Inferior parietal cortex (tissue), 1 donor: ENCODE results near the gene PTPRN2.

ENCODE experiments used
- DNase-seq: peaks from one replicate; pipeline ENCODE4 v3.0.0-alpha.2; 2016; ENCODE audit errors: extremely low spot score

Gene PTPRN2

DNA sequence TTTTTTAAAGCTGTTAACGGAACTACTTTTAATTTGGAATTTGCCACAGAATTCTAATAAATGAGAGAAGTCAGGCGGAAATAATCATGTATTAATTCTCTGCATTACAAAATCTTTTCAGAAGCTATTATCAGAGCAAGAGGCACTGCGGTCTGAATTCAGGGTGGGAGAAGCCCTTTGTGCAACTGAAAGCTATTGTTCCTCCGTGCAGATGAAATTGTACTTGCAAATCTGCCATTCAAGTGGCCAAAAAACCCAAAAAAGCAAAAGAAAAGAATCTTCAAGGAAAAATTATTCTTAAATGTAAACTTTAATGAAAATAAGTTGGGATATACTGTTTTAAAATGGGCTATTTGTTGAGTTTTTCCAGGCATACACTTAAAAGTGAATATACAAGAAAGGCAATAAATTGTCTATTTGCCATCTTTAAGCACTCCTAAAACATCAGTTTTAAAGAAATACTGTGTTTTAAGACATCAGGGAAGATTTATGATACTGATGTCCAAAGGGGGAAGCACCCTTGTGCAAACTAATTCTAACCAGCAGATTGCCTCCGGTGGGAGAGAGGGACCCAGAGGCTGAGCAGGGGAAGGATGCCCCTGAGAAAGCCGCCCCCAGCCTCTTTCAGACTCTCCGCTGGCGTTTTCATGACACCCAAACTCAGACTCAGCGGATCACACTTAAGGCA, 899.6 kb downstream of the PTPRN2 start:
- no peak for DNase-seq

DNA sequence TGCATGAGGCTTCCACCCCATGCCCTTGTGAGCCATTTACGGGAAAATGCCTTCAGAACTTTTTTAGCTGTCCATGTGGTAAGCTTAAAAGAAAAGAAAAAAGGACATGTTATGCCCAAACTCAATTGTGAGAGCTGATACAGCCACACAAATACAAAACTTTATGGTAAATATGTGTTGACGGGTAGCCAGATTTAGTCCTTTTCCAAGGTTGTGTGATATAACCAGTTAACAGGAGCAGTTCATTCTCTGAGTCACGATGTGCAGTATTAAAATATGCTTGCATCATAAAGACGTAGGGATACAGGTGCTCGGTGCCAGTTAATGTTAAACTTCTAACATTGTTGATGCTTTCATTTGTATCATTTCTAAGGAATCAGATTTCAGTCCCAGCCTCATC, 900.5 kb downstream of the PTPRN2 start:
- DNase-seq = no peak

DNA sequence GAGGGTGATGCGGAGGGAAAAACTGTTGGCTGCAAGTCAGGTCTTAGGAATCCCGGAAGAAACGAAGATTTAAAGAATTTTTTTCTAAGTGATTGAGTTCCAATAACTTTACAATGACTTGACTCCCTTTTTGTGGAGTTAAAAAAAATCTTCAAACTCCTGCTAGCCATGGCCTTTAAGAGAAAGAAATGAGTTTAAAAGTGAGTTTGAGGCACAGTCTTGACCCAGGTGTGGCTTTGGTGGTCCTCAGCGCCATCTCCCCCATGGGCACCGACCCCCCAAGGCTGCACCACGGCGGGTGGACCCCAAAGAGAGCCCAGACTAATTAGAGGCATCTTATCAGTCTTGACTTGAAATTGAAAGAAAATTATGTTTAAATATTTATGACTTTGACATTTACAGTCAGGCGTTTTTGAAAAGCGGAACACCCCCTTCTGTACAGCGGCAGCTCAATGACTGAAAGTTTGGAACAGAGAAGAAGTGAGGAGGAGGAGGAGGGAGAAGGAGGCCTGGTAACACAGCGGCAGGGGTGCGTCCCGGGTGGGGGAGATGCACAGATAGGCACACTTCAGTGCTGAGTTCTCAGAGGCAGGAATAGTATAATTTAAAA, 901.2 kb downstream of the PTPRN2 start:
- DNase-seq = no peak

DNA sequence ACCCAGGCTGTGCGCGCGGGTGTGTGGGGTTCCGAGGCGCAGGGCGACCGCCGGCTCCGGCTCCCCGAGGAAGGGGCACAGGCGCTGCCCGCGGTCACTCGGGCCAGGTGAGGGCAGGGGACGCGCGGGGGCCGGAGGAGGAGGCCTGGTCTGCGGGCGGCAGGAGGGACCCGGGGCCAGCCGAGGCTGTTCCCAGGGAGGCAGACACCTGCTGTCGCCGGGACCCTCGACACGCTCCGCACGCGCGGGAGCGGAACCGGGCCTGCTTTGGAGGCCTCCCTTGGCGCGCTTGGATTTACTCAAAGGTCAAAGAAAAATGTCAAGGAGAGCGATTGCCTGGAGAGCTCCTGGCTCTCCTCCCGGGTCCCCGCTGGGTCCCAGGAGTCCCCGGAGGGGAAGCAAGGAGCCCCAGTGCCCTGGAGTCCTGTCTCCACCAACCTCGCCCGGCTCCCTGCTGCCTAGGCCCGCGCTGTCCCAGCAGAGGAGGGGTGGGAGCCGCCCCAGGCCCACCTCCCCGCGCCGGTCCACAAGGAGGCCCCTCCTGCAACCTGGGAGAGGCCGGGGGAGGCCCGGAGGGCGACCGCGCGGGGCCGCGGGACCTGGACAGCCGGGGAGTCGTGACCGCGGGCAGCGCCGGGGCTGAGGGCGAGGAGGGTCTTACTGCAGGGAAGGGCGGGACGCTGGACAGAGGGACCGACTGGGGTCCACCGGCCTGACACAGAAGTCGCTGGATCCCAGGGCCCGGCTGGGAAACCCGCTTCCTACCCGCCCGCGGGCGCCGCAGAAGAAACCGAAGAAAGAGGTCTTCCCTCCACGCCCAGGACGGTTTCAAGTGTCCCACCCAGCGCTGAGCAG, 902.0 kb downstream of the PTPRN2 start:
- DNase-seq = no peak

DNA sequence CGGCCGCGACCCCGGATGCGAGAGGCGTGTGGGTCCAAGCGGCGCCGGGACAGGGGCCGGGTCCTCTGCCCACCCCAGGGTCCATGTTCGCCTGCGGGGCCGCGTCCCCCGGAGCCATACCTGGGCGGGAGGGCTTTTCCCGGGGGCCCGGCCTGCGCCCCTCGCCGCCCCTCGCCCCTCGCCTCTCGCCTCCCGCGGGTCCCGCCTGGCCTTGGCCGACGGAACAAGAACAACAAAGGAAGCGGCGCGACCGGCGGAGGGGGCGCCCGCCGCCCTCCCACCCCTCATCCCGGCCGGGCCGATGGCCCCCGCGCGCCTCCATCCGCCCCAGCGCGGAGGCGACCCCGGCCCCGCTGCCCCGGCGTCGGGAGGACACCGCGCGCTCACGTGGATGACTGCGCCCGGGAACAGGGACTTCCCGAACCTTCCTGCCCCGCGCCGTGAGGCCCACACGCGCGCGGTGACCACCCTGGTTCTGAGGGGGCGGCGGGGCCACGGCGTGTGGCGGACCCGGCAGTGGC, 902.7 kb downstream of the PTPRN2 start:
- no peak for DNase-seq

DNA sequence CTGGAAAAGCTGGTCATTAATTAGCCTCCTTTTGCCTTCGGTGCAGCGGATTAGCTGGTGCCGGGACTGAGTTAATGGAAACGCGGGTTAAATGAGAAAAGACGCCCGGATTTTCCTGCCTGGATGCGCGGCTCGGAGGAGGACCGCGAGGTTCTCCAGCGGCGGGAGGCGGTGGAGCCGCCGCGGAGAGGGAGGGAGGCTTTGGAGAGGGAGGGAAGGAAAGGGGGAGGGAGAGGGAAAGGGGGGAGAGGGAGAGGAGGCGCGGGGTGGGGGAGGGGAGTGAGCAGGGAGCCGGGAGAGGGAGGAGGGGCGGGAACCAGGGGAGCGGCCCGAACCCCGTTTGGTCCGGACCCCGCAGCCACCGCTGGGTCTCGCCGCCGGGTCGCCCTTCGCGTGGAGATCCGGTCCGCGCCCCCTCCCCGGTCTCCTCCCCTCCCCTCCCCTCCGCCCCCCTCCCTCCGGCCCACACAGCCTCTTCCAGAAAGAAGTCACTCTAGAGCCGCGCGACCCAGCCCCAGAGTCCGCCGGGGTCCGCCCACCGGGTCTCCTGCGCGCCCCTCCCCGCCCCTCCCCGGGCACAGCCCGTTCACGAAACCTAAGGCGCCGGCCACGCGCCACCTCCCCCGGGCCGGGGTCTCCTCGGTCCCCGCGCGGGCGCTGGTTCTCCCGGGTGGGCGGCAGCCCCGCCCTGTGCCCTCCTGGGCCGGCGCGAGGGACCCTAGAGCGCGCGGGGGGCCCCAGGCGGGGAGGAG, 903.3 kb downstream of the PTPRN2 start:
- no peak for DNase-seq

DNA sequence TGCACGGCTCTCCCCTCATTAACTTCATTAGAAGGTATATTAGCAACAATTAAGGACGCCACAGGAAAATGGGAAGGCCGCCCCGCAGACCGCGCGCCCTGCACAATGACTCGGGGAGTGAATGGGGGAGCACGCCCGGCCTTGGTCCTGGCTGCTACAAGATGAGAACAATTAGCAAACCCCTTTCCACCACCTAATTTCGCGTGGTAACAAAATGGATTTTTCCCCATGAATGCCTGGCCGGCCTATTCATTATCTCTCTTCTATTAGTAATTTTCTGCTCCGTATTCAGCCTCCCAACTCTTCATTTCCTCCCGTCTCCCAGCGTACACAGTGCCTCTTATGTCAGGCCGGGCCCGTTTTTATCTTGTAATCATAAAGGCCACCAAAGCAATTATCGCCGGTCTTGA, 903.9 kb downstream of the PTPRN2 start:
- no peak for DNase-seq

DNA sequence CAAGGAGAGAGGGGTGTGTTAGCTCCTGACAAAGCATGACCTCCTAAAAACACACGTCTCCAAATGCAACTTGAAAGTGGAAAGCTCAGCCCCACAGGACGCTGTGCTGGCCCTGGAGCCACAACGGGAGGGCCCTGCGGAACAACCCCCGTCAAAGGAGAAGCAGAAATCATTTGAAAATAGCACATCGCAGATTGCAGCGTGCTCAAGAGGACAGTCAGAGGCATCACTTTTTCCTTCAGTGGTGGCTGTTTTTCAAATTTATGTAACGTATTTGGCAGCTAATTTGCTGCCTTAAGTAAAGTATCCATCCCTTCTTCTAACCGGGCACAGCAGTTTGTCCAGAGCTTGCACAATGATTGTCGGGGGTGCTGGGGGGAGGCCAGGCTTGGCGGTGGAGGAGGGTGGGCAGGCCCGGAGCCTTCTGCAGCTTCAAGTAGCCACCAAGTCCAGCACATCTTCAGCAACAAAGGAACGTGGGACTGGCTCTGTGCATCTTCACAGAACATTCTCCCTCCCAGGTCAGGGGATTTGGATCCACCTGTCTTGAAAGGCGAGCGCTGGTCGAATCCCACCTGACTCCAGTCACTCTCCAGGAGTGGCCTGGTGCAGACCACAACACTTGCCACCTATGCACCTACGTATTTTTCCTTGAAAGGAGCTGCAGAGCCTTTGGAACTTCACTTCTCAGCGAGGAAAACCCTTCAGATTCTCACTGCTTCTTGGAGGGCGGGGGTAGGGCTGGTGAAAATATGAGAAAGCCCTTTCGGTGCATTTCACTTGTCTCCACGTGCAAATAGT, 904.5 kb downstream of the PTPRN2 start:
- no peak for DNase-seq

DNA sequence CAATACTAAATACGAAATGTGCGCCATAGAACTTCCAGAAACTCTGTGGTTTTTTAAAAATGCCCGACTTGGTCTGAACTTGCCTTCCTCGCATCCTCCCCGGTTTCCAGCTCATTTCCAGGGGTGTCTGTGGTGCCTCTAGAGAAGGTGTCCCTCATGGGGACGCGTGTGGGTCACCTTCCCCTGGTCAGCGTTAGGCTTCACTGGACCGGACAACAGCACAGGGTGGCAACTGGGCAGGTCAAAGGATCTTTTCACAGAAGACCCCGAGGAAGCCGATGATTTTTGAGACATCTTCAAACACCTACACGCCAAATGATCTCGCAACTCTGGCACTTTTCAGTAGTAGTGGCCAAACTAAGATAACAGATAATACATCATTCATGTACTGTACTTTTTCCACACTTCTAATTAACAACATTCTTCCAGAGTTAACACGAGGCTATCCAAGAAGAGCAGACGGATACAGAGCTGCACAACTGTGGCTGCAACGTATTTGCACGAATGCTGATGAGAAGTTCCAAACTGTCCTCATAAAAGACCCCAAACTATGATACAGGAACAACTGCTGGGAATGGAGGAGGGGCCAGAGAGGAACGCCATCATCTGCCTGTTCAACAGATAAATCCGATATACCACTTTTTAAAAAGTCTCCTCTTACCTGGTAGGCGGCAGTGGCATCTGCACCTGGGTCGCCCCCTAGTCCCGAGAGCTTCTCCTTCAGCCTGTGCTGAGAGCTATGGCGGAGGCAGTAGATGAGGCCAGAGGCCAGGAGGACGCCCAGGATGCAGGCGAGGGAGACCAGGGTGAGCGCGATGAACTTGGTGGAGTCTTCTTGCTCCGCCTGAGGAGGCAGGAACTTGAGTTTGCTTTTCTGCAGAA, 905.3 kb downstream of the PTPRN2 start:
- no peak for DNase-seq

DNA sequence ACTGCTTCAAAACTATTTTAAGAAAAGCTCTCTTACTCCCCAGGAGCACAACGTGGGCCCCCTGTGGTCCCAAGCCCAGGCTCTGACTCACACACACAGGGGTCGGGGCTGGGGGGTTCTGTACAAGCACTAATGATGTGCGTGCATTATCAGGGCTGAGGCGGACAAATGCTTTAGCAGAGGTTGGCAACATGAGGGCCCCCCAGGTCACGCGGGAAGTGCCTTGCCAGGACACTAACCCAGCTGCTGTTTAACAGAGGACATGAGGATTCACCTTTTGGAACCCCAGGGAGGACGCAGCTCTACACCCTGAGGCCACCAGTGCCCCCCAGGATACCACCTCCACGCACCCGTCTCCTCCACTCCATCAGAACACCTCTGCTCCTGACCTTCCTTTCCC, 908.0 kb downstream of the PTPRN2 start:
- no peak for DNase-seq

DNA sequence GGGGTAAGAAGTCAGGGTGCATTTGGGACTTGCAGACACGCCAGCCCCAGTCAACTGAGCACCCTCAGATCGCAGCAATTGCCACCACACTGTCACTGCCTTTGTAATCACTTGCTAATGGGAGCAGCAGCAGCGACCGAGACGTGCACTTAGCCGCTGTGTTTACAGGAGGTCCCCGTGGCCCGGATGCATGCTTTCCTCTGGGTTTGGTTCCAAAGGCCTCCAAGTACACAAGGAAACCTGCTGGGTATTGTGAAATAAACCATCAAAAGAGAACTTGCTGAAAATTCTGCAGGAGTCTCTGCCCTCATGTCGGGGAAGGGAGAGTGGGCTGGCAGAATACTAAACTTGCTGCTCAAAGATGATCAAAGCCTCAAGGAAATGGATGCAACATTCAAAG, 909.1 kb downstream of the PTPRN2 start:
- no peak for DNase-seq

DNA sequence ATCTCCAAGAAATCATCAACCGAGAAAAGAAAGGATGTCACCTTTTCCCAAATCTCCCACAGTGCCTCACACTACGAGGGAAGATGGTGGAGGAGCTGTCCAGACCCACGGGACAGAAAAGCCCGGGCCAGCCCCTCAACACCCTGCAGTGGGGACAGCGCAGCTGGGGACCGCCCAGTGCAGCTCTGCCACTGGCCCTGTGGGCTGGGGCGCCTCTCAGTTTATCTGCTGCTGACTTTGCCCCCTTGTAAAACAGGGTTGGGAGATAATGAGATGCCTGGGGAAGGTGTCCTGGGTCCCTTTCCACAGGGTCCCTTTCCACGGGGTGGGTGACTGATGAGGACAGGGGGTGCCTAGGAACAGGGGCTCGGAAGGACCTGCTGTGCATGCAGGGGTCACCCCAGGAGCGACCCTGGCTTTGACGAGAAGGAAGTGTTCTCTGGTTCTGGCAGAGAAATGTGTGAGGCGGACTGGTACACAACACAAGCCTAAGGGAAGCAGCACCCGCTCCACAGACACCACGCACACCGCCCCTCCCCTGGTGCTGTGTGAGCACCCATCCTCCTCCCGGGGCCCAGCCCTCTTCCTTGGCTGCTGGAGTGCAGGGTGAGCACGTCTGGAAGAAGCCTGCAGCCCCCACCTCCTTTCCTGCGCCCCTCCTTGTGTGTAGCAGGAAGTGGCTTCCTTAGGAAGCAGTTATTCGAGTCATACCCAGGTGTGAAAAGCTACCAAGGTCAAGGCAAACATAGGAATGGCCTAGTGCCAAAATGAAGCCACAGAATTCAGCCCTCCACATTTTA, 911.0 kb downstream of the PTPRN2 start:
- no peak for DNase-seq

DNA sequence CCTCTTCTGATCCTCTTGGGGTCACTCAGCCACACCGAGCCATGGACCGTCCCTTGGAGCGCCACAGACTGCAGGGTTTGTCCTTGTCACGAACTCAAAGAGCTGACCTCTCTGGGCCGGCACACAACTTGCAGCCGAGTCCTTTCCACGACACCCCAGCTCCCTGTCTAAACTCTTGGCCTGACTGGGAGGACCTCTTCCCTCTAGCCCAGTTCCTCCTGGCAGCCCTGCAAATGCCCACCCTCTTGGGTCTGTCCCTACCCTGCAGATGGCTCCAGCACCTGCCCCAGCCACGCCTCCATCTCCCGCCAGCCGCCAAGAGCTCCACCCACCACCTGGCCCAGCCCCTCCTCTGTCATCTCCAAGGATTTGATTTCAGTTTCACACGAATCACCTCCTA, 911.6 kb downstream of the PTPRN2 start:
- no peak for DNase-seq

DNA sequence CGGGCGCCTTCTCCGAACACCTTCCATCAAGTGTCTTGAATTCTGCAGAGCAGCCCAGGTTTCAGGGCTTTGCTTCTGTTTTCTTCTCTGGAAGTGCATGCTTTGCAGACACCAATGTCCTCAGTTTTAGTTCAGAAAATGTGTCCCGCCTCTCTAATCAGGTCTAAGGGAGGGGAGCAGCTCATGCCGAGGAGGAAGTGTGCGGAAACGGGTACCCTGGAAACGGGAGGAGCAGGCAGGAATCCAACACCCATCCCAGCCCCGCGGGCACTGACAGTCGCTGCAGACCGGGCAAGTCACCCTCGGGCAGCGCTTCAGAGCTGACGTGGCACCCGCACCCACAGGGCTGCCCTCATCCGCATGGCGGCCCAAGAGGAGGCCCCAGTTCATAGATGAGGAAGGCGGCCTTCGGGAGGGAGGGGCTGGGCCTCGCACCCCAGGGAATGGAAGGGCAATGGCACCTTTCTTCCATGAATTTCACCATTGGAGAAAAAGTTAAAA, 912.1 kb downstream of the PTPRN2 start:
- no peak for DNase-seq

DNA sequence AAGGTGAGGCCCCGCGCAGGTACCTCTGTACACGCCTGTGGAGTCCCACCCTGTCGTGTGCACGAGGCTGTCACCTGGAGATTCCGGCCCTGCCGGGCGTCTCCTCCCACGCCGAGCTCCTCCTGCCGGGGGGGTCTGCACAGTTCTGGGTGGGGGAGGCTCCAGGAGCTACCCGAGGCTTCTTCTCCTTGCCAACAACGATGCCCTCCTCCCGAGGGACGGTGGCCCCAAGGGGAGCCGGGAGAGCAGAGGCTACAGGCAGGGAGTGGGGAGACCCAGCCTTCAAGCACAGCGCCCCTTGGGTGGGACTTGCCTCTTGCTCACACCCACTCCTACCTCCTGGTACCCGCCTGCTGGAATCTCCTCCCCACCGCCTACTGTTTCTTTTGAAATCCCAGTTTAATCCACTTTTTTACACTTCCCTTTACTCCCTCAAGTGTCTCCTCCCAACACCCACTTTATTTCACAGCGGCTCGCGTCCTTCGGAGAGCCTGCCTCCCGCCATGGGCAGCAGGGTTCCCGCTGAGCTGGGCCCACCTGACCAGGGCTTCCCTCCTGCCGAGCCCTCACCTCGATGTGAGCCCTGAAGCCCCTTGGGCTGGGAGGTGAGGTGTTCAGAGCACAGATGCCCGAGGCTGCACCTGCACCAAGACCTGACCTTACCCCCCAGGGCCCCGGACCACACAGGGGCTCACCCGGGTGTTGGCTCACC, 912.8 kb downstream of the PTPRN2 start:
- DNase-seq = no peak

DNA sequence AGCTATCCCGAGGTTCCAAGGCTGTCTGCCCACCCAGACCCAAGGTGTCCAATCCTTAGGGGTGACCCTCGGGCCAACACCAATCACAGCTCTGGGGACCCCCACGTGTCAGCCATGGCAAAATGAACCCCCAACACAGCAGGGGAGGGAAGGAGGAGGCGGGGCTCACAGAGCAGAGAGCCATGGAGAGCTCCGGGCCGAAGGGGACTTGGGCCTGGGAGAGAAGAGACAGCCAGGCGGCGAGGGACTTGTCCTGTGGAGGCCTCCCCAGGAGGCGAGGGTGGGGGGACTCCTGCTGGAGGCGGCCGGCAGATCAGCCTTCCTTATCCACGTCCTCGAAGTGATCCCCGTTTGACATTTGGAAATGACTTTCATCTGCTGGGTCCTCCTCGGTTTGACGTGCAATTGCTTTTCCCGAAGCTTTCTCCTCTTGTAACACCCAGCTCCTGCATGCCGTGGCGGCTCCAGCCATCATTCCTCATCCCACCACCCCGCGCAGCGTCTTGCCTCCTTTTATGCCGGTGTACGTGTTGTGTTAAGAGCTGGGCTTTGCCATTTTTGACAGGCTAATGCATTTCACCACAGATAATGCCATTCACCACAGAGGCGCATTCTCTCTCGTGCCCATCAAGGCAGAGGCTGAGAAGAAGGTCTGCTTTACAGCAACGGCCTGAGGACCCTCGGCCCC, 913.5 kb downstream of the PTPRN2 start:
- no peak for DNase-seq

DNA sequence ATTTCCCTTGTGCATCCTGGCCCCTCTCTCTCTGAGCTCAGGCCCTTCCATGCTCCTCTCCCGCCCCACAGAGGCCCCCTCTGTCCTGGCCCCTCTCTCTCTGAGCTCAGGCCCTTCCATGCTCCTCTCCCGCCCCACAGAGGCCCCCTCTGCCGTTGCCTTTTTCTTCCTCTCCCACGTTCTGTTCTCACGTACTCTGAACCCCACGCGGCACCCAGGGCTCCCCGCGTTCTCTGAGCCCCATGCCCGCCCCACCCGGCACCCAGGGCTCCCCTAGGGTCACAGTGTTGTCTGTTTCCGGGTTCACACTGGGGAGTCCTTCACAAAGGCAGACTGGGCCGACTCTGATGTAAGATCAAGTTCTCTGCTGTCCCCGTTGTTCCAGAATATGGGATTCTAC, 914.0 kb downstream of the PTPRN2 start:
- no peak for DNase-seq
